Mucosa of rectum (tissue), 2 donors: ENCODE measurements around the gene ZNF649.

Source experiments
- H3K27ac ChIP-seq, 2 donors: one replicate each; pipeline ENCODE4 v1.7.0; 2013; ENCODE audit warnings: inconsistent platforms in 2 of 2, low read depth in 2 of 2, low read length in 2 of 2
- H3K27me3 ChIP-seq, 2 donors: one replicate each; pipeline ENCODE4 v1.7.0; 2013; ENCODE audit warnings: low read length in 2 of 2; ENCODE audit not compliant: control insufficient read depth in 2 of 2, insufficient read depth in 2 of 2
- H3K36me3 ChIP-seq, 2 donors: one replicate each; pipeline ENCODE4 v1.7.0; 2013; ENCODE audit warnings: low read length in 2 of 2; ENCODE audit not compliant: control insufficient read depth in 2 of 2, insufficient read depth in 2 of 2
- H3K4me1 ChIP-seq, 2 donors: one replicate each; pipeline ENCODE4 v1.7.0; 2013; ENCODE audit warnings: low read length in 2 of 2, mild to moderate bottlenecking in 1 of 2; ENCODE audit not compliant: control insufficient read depth in 2 of 2, insufficient read depth in 2 of 2
- H3K4me3 ChIP-seq, 2 donors: one replicate each; pipeline ENCODE4 v1.7.0; 2013; ENCODE audit warnings: low read length in 2 of 2
- H3K9ac ChIP-seq, 2 donors: one replicate each; pipeline ENCODE4 v1.7.0; 2013; ENCODE audit warnings: low read length in 2 of 2, low read depth in 1 of 2, mild to moderate bottlenecking in 1 of 2
- H3K9me3 ChIP-seq, 2 donors: one replicate each; pipeline ENCODE4 v1.7.0; 2013; ENCODE audit warnings: low read length in 2 of 2; ENCODE audit not compliant: control insufficient read depth in 2 of 2
- donor health status: healthy.
- donor health status: Normal muscosa, but diverticular disease.

ZNF649 gene

DNA sequence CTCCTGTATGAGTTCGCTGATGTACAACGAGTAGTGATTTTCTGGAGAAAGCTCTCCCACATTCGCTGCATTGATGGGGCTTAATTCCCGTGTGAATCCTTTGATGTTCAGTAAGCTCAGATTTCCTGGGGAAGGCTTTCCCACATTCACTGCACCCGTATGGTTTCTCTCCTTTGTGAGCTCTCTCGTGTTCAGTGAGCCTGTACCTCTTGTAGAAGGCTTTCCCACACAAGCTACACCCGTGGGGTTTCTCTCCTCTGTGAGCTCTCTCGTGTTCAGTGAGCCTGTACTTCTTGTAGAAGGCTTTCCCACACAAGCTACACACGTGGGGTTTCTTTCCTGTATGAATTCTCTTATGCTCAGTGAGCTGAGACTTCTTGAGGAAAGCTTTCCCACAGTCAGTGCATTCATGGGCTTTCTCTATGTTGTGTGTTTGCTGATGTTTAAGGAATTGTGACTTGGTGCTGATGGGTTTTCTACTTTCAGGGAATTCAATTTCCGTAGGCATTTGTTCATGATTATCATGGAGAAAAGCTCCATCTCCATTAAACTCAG lies 13.5 kb downstream of the ZNF649 start:
- peaks cover 0 to 3% of the 10 kb centered on the region in 2 donors for H3K4me1 ChIP-seq
- H3K27ac ChIP-seq = no peak overlapping the region
- peaks cover 50 to 56% of the 10 kb centered on the region in 2 donors for H3K9me3 ChIP-seq
- peak overlapping the region; percentile 1 to 17 for H3K4me3 ChIP-seq
- H3K9ac ChIP-seq = no peak overlapping the region
- peaks cover 56 to 60% of the 10 kb centered on the region in 2 donors for H3K36me3 ChIP-seq
- no peaks in the 10 kb centered on the region for H3K27me3 ChIP-seq

DNA sequence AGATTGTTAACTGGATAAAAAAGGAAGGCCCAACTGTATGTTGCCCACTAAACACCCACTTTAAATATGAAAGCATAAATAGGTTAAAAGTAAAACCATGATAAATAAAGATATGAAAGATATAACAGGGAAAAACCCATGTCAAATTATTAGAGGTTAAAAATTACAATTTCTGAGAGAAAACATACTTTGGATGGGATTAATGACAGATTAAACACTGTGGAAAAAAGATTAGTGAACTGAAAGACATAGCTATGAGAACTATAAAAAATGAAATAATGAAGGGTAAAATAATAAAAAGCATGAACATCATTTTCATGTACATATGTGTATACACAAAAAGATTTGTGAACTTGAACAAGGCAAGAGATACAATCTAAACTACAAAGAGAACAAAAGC lies 14.9 kb downstream of the ZNF649 start:
- H3K36me3 ChIP-seq = peaks cover 46 to 50% of the 10 kb centered on the region in 2 donors
- H3K9me3 ChIP-seq = peaks cover 44 to 52% of the 10 kb centered on the region in 2 donors
- H3K4me1 ChIP-seq = peaks cover 0 to 3% of the 10 kb centered on the region in 2 donors

DNA sequence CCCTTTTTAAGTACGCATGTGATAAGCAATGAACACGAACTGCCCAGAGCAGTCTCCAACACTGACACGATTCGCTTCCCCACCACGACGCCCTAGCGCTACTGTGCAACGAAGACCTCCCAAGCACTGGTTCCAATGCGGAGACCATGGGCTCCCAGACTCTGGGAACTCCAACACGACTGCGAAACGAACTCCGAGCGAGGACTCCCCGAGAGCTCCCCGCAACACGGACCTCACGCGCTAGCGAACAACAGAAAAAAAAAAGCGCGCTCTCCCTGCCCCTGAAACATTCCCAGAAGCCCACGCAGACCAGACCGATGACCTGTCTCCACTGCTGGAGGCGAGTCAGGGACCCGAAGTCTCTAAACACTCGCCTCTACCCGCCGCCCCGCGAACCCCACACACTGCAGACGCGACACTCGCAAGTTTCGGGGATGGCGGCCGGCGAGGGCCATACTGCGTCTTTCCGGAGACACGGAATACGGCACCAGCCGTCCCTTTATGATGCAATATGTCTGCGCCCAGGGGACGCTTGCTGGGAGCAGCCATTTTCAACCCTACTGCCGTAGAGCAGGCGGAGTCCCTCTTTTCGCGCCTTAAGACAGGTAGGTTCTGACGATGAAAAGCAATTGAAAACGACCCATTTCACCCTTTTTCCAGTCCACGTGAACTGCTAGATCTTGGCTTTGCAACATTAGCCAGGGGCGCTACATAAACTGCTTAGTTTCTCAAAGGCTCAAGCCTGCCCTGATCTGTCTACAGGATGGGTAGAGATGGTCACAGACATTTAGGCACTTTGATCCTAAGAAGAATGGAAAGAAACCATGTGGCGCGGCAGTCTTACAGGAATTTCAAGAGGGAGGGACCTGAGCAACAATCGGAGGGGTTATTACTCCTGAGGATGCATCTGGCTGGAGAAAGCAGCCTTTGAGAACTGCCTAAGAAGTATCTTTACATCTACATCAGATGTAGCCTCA lies 17.0 kb downstream of the ZNF649 start, which contains the start of gene ZNF577:
TSS of gene ZNF577 (minus strand) at position 430 of the 977 bp plus-strand sequence. CDS start 7,569 bp downstream, outside the sequence.
- Histone ChIP-seq H3K4me3 (peak within 1 kb of the TSS; percentile 73 to 96), H3K27me3 (no peaks in the 10 kb centered on the region), H3K27ac (peak within 1 kb of the TSS; percentile 16 to 72), H3K9me3 (peaks cover 30 to 34% of the 10 kb centered on the region in 2 donors), H3K9ac (peak within 1 kb of the TSS; percentile 73 to 84), H3K4me1 (peaks cover 0 to 3% of the 10 kb centered on the region in 2 donors), H3K36me3 (peaks cover 27 to 30% of the 10 kb centered on the region in 2 donors)

More for the DNA sequence above, 14.9 kb downstream of the ZNF649 start:
- H3K4me3 ChIP-seq = no peak overlapping the region
- H3K27me3 ChIP-seq = no peaks in the 10 kb centered on the region
- no peak overlapping the region for H3K9ac ChIP-seq
- H3K27ac ChIP-seq = no peak overlapping the region

DNA sequence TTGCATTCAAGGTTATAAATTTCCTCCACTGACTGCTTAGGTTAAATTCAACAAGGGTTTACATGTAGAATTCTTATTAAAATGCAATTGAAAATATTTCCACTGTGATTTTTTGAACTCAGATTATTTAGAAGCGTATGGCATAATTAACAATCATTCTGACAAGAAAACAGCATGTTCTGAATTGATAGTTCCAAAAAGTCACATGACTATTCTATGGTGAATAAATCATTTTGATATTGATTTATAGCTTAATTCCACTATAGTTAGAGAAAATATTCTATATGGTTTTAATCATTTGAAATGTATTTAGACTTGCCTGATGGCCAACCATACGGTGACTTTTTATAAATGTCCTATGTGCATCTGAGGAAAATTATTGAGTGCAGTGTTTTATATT lies 20.1 kb downstream of the ZNF649 start:
- H3K4me1 ChIP-seq = peaks cover 0 to 3% of the 10 kb centered on the region in 2 donors
- H3K27me3 ChIP-seq = no peaks in the 10 kb centered on the region
- H3K36me3 ChIP-seq = peaks cover 12 to 13% of the 10 kb centered on the region in 2 donors
- no peak overlapping the region for H3K4me3 ChIP-seq
- no peak overlapping the region for H3K27ac ChIP-seq
- no peak overlapping the region for H3K9ac ChIP-seq
- peaks cover 21 to 24% of the 10 kb centered on the region in 2 donors for H3K9me3 ChIP-seq

DNA sequence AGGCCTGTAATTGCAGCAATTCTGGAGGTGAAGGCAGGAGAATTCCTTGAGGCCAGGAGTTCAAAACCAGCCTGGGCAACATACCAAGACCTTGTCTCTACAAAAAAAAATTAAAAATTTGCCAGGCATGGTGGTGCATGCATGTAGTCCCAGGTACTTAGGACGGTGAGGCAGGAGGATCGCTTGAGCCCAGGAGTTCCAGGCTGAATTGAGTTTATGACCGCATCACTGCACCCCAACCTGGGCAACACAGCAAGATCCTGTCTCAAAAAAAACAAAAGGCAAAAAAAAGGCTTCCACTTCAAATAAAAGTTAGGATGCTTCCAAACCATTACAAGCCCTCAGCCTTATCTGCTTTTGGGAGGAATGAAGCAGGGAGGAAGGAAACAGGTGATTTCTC lies 22.3 kb downstream of the ZNF649 start:
- Histone ChIP-seq H3K9ac (no peak overlapping the region), H3K4me1 (peaks cover 0 to 3% of the 10 kb centered on the region in 2 donors), H3K27me3 (no peaks in the 10 kb centered on the region), H3K36me3 (peaks cover 17 to 20% of the 10 kb centered on the region in 2 donors), H3K4me3 (no peak overlapping the region), H3K27ac (no peak overlapping the region), H3K9me3 (peaks cover 20 to 25% of the 10 kb centered on the region in 2 donors)

DNA sequence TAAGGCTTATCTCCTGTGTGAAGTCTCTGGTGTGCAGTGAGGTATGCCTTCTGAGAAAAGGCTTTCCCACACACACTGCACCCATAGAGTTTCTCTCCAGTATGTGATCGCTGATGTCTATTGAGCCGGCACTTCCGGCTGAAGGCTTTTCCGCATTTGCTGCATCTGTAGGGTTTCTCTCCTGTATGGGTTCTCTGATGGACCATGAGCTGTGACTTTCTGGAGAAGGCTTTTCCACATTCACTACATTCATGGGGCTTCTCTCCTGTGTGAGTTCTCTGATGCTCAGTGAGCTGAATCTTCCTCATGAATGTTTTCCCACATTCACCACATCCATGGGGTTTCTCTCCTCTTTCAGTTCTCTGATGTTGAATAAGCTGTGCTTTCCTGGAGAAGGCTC lies 31.7 kb downstream of the ZNF649 start:
- Histone ChIP-seq H3K4me1 (no peaks in the 10 kb centered on the region), H3K9ac (no peak overlapping the region), H3K4me3 (no peak overlapping the region), H3K27me3 (no peaks in the 10 kb centered on the region), H3K27ac (no peak overlapping the region), H3K9me3 (peaks cover 58 to 59% of the 10 kb centered on the region in 2 donors), H3K36me3 (peaks cover 44 to 45% of the 10 kb centered on the region in 2 donors)

DNA sequence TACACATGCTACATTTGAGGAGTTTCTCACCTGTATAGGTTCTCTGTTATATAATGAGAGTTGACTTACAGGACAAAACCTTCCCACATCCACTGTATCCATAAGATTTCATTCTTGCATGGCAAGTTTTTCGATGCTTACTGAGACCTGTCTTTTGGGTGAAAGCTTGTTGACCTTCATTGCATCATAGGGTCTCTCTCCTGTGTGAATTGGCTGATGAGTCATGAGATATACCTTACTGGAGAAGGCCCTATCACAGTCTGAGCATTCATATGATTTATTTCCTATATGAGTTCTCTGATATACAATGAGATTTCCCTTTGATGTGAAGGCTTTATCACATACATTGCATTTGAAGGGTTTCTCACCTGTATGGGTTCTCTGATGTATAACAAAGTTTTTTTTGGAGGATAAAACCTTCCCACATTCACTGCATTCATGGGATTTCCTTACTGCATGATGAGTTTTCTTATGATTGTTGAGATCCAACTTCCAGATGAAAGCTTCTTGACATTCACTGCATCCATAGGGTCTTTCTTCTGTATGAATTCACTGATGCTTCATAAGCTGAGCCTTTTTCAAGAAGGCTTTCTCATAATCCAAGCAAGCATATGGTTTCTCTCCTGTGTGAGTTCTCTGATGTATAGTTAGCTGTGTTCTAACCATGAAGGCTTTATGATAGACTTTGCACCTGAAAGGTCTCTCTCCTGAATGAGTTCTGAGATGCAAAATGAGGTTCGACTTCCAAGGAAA lies 42.8 kb downstream of the ZNF649 start:
- Histone ChIP-seq H3K9ac (no peak overlapping the region), H3K27me3 (no peaks in the 10 kb centered on the region), H3K9me3 (peaks cover 40 to 43% of the 10 kb centered on the region in 2 donors), H3K4me1 (no peaks in the 10 kb centered on the region), H3K36me3 (no peaks in the 10 kb centered on the region), H3K27ac (no peak overlapping the region), H3K4me3 (no peak overlapping the region)
